Sigmoid colon (tissue), 7 donors: ENCODE results near the gene NOXRED1. TPM values are rescaled to one million over a fixed set of nuclear protein-coding genes. Genes with fewer than 3 reads are reported as not detected.
"Not testable (repeated sequence)": the region's sequence is repeated elsewhere in the genome, so short reads cannot be mapped to it uniquely, and the experiment has no call there.

Experiments used
- DNase-seq: peaks from one replicate; pipeline ENCODE4 v3.0.0-alpha.2; 2019
- H3K27ac ChIP-seq, 4 donors: fragments of 200-600 bp; sonication (generic); one replicate each; pipeline ENCODE4 v1.5.1; 2016 to 2019; ENCODE audit warnings: mild to moderate bottlenecking in 1 of 4
- H3K27me3 ChIP-seq, 3 donors: fragments of 200-600 bp; sonication (generic); one replicate each; pipeline ENCODE4 v1.5.1; 2019; ENCODE audit warnings: mild to moderate bottlenecking in 1 of 3
- H3K36me3 ChIP-seq, 4 donors: fragments of 200-600 bp; sonication (generic); one replicate each; pipeline ENCODE4 v1.5.1; 2016 to 2019
- H3K4me1 ChIP-seq, 4 donors: fragments of 200-600 bp; sonication (generic); one replicate each; pipeline ENCODE4 v1.5.1; 2017 to 2019
- H3K4me3 ChIP-seq, 4 donors: fragments of 200-600 bp; sonication (generic); one replicate each; pipeline ENCODE4 v1.5.1; 2017 to 2019; ENCODE audit warnings: mild to moderate bottlenecking in 2 of 4, moderate library complexity in 1 of 4
- H3K9me3 ChIP-seq, 4 donors: fragments of 200-600 bp in 3 of 4; sonication (generic) in 3 of 4; one replicate each; pipeline versions ENCODE4 v1.5.1 to v1.6.1; 2013 to 2019
- EP300 ChIP-seq, 4 donors: sonication (generic); formaldehyde crosslinking; IDR thresholded peaks; one replicate each; pipeline ENCODE4 v1.6.1; 2017; ENCODE audit warnings: antibody characterized with exemption in 4 of 4
- POLR2A ChIP-seq, 2 donors: fragments of 450-650 bp; IDR thresholded peaks; one replicate each; pipeline ENCODE4 v1.6.1; 2016; ENCODE audit warnings: antibody characterized with exemption in 2 of 2, mild to moderate bottlenecking in 2 of 2, moderate library complexity in 2 of 2
- POLR2AphosphoS5 ChIP-seq, 4 donors: sonication (generic); formaldehyde crosslinking; IDR thresholded peaks; one replicate each; pipeline ENCODE4 v1.6.1; 2017; ENCODE audit warnings: antibody characterized with exemption in 4 of 4
- WGBS, 2 donors: extraction: QIAGEN DNeasy Blood & Tissue Kit; methylation state at CpG; one replicate each; pipeline ENCODE4 v1.1.7; 2013; 5-methylcytosine and 5-hydroxymethylcytosine counted together
- intact Hi-C: fragments of 100-400 bp; cut with DNase I; formaldehyde crosslinking; loops from one replicate; pipeline ENCODE4 v1.15.1; 2023
- polyA plus RNA-seq, 3 donors: library from polyadenylated mRNA; stranded (reverse); fragments of 200-250 nt; gene quantifications; one replicate each; pipeline ENCODE4 v1.2.3, GENCODE V29; 2013
- total RNA-seq, 4 donors: library from RNA; depleted of rRNA; stranded (reverse); fragments of >200 nt; gene quantifications; one replicate each; pipeline ENCODE4 v1.1.0, GENCODE V29; 2016
- TF ChIP-seq, protein P1 (sequence below), 4 experiments: fragments of 450-650 bp in 3 of 4; fragments of 200-600 bp in 1 of 4; IDR thresholded peaks; one replicate each; pipeline ENCODE4 v1.5.1; 2016 to 2019; ENCODE audit warnings: antibody characterized with exemption in 4 of 4, mild to moderate bottlenecking in 3 of 4, moderate library complexity in 2 of 4
- donor health status: healthy with polysubstance abuse.
- donor health status: Bipolar disorder and iron deficiency.
- donor health status: healthy.

The NOXRED1 gene
- total and polyA plus RNA-seq, 7 donors: 0.19 to 4.7 (median 0.82) TPM; not detected in 4

GRCh38 chr14:77436042-77436441 lies 12.7 kb upstream of the NOXRED1 start:
- intact Hi-C loops: no loop called here
- H3K36me3 ChIP-seq: peaks cover 10 to 96% (median 29%) of the 10 kb centered on the region in 4 donors
- 95 to 97% methylated on average over 3 of the region's 3 CpGs for WGBS, 2 donors

DNA sequence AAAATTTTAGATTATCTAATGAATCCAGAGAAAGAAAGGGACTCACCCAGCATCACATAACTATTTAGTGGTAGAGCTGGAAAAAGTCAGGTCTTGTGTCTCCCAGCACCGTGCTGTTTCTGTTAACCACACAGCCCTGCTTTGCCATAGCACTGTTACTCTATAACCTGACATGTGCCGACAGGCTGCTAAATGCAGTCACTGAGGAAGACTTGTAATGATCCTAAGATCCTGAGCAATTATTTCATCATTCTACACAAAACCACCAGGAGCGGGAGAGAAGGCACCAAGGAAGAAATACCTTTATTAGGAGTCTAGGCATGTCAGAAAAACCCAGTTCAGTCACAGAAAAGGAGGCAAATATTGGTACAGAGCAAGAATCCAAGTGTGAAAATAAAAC lies 3.1 kb upstream of the NOXRED1 start:
- no peak for DNase-seq
- no peaks in the 10 kb centered on the region for H3K27me3 ChIP-seq
- no peak overlapping the region for H3K27ac ChIP-seq
- H3K9me3 ChIP-seq: no peaks in the 10 kb centered on the region
- H3K4me3 ChIP-seq: no peak overlapping the region
- WGBS, 2 donors: 97 to 99% methylated on average over 3 of the region's 3 CpGs
- TF ChIP-seq POLR2AphosphoS5 (IDR thresholded peaks at IDR 0.05) (no peak), POLR2A (IDR thresholded peaks at IDR 0.05) (no peak), EP300 (IDR thresholded peaks at IDR 0.05) (no peak)
- TF ChIP-seq, protein P1, sequence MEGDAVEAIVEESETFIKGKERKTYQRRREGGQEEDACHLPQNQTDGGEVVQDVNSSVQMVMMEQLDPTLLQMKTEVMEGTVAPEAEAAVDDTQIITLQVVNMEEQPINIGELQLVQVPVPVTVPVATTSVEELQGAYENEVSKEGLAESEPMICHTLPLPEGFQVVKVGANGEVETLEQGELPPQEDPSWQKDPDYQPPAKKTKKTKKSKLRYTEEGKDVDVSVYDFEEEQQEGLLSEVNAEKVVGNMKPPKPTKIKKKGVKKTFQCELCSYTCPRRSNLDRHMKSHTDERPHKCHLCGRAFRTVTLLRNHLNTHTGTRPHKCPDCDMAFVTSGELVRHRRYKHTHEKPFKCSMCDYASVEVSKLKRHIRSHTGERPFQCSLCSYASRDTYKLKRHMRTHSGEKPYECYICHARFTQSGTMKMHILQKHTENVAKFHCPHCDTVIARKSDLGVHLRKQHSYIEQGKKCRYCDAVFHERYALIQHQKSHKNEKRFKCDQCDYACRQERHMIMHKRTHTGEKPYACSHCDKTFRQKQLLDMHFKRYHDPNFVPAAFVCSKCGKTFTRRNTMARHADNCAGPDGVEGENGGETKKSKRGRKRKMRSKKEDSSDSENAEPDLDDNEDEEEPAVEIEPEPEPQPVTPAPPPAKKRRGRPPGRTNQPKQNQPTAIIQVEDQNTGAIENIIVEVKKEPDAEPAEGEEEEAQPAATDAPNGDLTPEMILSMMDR (IDR thresholded peaks at IDR 0.05): no peak
- H3K4me1 ChIP-seq: no peaks in the 10 kb centered on the region
- intact Hi-C loops: no loop called here
- H3K36me3 ChIP-seq: peaks cover 38 to 97% (median 64%) of the 10 kb centered on the region in 4 donors

More at GRCh38 chr14:77436042-77436441, 12.7 kb upstream of the NOXRED1 start:
- no peak overlapping the region for H3K27ac ChIP-seq
- TF ChIP-seq POLR2AphosphoS5 (IDR thresholded peaks at IDR 0.05): no peak
- no peak for TF ChIP-seq EP300 (IDR thresholded peaks at IDR 0.05)
- TF ChIP-seq, protein P1 (IDR thresholded peaks at IDR 0.05): no peak
- TF ChIP-seq POLR2A (IDR thresholded peaks at IDR 0.05): no peak
- no peak for DNase-seq
- no peaks in the 10 kb centered on the region for H3K4me1 ChIP-seq
- H3K9me3 ChIP-seq: no peaks in the 10 kb centered on the region
- no peak overlapping the region for H3K4me3 ChIP-seq
- no peaks in the 10 kb centered on the region for H3K27me3 ChIP-seq

DNA sequence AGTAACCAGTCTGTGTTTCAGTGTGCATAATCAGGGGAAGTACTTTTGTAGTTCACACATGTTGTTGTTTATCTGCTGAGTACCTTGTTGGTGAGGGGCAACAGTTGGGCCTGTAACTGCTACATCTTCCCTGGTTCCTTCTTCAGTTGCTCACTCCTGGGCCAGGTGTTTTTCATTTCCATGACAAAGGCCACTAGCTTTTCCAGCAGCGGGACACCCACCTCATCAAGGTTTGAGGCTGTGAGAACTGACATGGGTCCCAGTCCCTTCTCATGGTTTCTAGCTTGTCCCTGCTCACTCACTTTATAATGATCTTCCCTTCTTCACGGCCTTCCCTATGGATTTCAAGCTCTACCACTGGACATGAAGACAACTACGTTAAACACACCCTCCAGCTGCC lies 1.5 kb upstream of the NOXRED1 start:
- TF ChIP-seq, protein P1 (IDR thresholded peaks at IDR 0.05): no peak
- no peak for TF ChIP-seq POLR2A (IDR thresholded peaks at IDR 0.05)
- TF ChIP-seq EP300 (IDR thresholded peaks at IDR 0.05): no peak
- TF ChIP-seq POLR2AphosphoS5 (IDR thresholded peaks at IDR 0.05): no peak
- Histone ChIP-seq H3K27me3 (no peaks in the 10 kb centered on the region), H3K4me1 (no peaks in the 10 kb centered on the region), H3K27ac (no peak overlapping the region), H3K9me3 (peaks cover 0 to 1% (median under 1%) of the 10 kb centered on the region in 4 donors), H3K4me3 (no peak overlapping the region), H3K36me3 (peaks cover 32 to 86% (median 65%) of the 10 kb centered on the region in 4 donors)
- WGBS, 2 donors: 94 to 97% methylated on average over 3 of the region's 3 CpGs
- no peak for DNase-seq
- intact Hi-C loops: no loop called here

DNA sequence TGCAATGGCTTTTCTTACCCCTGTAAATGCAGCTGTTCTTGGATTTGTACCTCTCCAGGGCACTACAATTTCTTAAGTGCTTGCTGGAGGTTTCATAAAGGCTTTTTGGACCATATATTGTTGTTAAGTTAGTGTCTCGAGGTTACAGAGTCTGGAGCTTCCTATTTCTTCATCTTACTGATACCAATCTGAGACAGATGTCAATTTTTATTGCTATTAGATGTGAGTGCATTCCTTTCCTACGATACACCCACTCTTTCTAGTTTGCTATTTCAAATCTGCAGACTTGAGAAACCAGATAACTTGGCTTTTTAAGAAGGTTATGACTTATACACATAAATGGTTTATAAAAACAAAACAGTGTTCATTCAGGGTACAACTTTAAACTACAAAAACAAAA lies 2.1 kb downstream of the NOXRED1 start:
- H3K27me3 ChIP-seq: no peaks in the 10 kb centered on the region
- H3K27ac ChIP-seq: no peak overlapping the region
- no peak for DNase-seq
- TF ChIP-seq, protein P1 (IDR thresholded peaks at IDR 0.05): no peak
- TF ChIP-seq POLR2AphosphoS5 (IDR thresholded peaks at IDR 0.05): no peak
- TF ChIP-seq EP300 (IDR thresholded peaks at IDR 0.05): no peak
- TF ChIP-seq POLR2A (IDR thresholded peaks at IDR 0.05): no peak
- H3K4me1 ChIP-seq: no peaks in the 10 kb centered on the region
- no peak overlapping the region for H3K4me3 ChIP-seq
- WGBS, 2 donors: 69 to 90% methylated on average over 2 of the region's 2 CpGs
- peaks cover 4 to 50% (median 32%) of the 10 kb centered on the region in 4 donors for H3K36me3 ChIP-seq
- H3K9me3 ChIP-seq: peaks cover 0 to 13% (median 4%) of the 10 kb centered on the region in 4 donors
- intact Hi-C loops: no loop called here

DNA sequence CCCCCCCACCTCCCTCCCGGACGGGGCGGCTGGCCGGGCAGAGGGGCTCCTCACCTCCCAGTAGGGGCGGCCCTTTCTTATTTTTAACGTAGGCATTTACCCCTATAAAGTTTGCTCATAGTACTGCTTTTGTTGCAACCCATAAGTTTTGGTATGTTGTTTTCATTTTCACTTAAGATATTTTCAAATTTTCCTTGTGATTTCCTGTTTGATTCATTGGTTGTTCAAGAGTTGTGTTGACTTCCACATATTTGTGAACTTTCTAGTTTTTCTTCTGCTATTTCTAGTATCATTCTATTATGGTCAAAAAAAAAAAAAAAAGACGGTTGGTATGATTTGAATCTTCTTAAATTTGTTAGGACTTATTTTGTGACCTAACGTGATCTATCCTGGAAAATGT lies 6.5 kb downstream of the NOXRED1 start:
- H3K36me3 ChIP-seq: peaks cover 0 to 6% (median 2%) of the 10 kb centered on the region in 4 donors
- TF ChIP-seq EP300 (IDR thresholded peaks at IDR 0.05) (no peak), POLR2A (IDR thresholded peaks at IDR 0.05) (no peak), POLR2AphosphoS5 (IDR thresholded peaks at IDR 0.05) (no peak)
- TF ChIP-seq, protein P1 (IDR thresholded peaks at IDR 0.05): no peak
- no peak for DNase-seq
- WGBS, 2 donors: 94% methylated on average over 8 of the region's 8 CpGs
- no peaks in the 10 kb centered on the region for H3K27me3 ChIP-seq
- no peak overlapping the region for H3K4me3 ChIP-seq
- intact Hi-C loops: no loop called here
- H3K9me3 ChIP-seq: peaks cover 0 to 13% (median 4%) of the 10 kb centered on the region in 4 donors
- no peak overlapping the region for H3K27ac ChIP-seq
- H3K4me1 ChIP-seq: no peaks in the 10 kb centered on the region

DNA sequence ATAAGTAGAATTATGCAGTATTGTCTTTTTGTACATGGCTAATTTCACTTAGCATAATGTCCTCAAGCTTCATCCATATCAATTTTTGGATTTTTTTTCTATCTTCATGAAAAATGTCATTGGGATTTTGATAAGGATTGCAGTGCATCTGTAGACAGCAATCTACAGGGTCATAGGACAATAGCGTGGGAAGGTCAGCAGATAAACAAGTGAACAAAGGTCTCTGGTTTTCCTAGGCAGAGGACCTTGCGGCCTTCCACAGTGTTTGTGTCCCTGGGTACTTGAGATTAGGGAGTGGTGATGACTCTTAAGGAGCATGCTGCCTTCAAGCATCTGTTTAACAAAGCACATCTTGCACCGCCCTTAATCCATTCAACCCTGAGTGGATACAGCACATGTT lies 7.2 kb downstream of the NOXRED1 start:
- H3K27ac ChIP-seq, H3K36me3 ChIP-seq, H3K4me3 ChIP-seq, H3K27me3 ChIP-seq, intact Hi-C loops, H3K4me1 ChIP-seq, DNase-seq: not testable (repeated sequence)
- 89 to 97% methylated on average over 2 of the region's 3 CpGs for WGBS, 2 donors
- H3K9me3 ChIP-seq: peaks cover 0 to 13% (median 4%) of the 10 kb centered on the region in 4 donors

GRCh38 chr14:77415403-77416030 lies 7.8 kb downstream of the NOXRED1 start:
- H3K27ac ChIP-seq, intact Hi-C loops, H3K4me1 ChIP-seq, H3K4me3 ChIP-seq, H3K27me3 ChIP-seq, H3K36me3 ChIP-seq, DNase-seq: not testable (repeated sequence)
- WGBS, 2 donors: 91 to 96% methylated on average over 10 of the region's 10 CpGs
- peaks cover 0 to 13% (median 4%) of the 10 kb centered on the region in 4 donors for H3K9me3 ChIP-seq
